ENCODE measurements around the gene DNAH14.

Gene DNAH14

GRCh38 chr1:225407755-225408154 lies 478.3 kb downstream of the DNAH14 start:
- TF ChIP-seq, protein P1, sequence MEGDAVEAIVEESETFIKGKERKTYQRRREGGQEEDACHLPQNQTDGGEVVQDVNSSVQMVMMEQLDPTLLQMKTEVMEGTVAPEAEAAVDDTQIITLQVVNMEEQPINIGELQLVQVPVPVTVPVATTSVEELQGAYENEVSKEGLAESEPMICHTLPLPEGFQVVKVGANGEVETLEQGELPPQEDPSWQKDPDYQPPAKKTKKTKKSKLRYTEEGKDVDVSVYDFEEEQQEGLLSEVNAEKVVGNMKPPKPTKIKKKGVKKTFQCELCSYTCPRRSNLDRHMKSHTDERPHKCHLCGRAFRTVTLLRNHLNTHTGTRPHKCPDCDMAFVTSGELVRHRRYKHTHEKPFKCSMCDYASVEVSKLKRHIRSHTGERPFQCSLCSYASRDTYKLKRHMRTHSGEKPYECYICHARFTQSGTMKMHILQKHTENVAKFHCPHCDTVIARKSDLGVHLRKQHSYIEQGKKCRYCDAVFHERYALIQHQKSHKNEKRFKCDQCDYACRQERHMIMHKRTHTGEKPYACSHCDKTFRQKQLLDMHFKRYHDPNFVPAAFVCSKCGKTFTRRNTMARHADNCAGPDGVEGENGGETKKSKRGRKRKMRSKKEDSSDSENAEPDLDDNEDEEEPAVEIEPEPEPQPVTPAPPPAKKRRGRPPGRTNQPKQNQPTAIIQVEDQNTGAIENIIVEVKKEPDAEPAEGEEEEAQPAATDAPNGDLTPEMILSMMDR (IDR thresholded peaks at IDR 0.05; ENCODE audit: borderline replicate concordance, insufficient read depth, low read depth, low read length), result no peak
- no peak overlapping the region for H3K4me3 ChIP-seq (ENCODE audit: low read depth, low read length)

DNA sequence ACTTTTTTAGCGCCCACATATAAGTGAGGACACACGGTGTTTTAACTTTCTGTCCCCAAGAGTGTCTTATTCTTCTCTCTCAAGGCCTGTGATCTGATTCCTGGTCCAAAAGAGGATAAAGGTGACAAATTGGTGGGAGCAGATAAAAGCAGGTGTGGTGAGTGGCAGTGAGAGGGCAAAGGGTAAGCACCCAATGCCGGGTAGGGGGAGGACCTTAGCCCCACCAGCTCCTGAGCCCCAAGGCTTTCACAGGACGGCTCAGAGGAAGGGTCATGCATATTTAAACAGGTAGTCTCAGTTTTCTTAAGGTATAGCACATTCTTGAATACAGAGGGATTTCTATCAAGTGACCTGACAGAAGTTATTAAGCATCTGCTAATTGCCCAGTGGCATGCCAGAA lies 478.8 kb downstream of the DNAH14 start:
- H3K4me3 ChIP-seq (ENCODE audit: low read depth, low read length), result no peak overlapping the region
- TF ChIP-seq, protein P1 (IDR thresholded peaks at IDR 0.05; ENCODE audit: borderline replicate concordance, insufficient read depth, low read depth, low read length), result no peak

- TF ChIP-seq, protein P1 (IDR thresholded peaks at IDR 0.05; ENCODE audit: borderline replicate concordance, insufficient read depth, low read depth, low read length), result no peak
- H3K4me3 ChIP-seq (ENCODE audit: low read depth, low read length), result no peak overlapping the region
Measured at GRCh38 chr1:225409051-225409450, 479.6 kb downstream of the DNAH14 start.

DNA sequence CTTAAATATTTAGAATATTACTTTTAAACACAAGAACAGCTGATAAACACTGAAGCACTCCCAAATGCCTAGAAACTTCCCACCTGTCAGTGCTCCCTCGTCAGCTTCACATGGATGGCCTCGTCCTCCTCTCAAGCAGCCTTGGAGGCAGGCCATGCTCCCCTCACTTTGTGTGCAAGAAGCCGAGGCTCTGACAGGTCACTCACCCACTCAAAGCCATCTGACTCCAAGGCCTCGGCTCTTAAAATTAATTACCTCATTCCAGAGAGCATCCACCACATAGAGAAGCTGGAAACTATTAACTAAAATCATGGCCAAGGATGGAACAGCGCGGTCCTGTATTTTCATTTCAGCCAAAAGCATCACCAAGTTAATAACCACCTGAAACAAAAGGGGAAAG lies 480.6 kb downstream of the DNAH14 start:
- TF ChIP-seq, protein P1 (IDR thresholded peaks at IDR 0.05; ENCODE audit: borderline replicate concordance, insufficient read depth, low read depth, low read length), result no peak
- no peak overlapping the region for H3K4me3 ChIP-seq (ENCODE audit: low read depth, low read length)

DNA sequence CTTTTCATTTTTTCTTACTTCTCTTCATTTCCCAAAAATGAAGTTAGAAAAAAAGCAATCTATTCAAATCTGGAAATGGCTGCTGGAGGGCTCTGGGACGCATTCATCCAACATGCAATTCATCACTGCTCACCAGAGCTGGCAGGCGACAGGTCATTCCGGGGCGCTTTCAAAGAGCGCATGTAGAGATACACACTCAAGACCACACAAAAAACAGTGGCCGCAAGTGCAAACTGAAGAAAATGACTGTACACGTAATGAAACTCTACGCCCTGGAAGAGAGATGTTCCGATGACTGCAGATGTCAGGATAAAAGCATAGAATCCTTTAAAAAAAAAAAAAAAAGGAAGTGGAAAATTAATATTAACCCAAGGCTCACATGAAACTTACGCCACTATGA lies 482.8 kb downstream of the DNAH14 start:
- H3K4me3 ChIP-seq (ENCODE audit: low read depth, low read length), result no peak overlapping the region
- TF ChIP-seq, protein P1 (IDR thresholded peaks at IDR 0.05; ENCODE audit: borderline replicate concordance, insufficient read depth, low read depth, low read length), result no peak

DNA sequence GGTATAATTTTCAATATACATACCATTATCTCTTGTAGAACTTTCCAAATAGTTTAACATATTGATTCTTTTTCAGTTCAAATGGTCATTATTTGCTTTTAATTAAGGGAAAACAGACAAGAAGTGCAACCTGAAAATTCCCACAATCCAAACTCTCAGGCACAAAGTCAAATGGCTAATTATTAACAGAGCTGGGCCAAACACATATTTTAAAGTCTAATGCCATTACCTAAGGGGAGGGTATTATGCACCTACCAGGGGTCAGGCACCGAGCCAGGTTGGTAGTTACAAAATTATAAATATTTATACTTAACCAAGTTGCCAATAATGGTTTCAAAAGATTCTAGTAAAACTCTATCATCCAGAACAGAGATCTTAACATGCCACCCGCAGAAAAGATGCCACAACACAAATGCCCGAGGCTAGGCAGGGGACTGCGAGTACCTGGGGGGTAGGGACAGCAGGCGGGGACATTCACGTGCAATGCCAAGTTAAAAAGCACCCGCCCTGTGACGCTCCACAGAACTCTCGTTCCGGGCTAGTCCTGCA lies 483.4 kb downstream of the DNAH14 start:
- no peak overlapping the region for H3K4me3 ChIP-seq (ENCODE audit: low read depth, low read length)
- TF ChIP-seq, protein P1 (IDR thresholded peaks at IDR 0.05; ENCODE audit: borderline replicate concordance, insufficient read depth, low read depth, low read length), result no peak

- no peak overlapping the region for H3K4me3 ChIP-seq (ENCODE audit: low read depth, low read length)
- TF ChIP-seq, protein P1 (IDR thresholded peaks at IDR 0.05; ENCODE audit: borderline replicate concordance, insufficient read depth, low read depth, low read length), result no peak
Measured at GRCh38 chr1:225413708-225414375, 484.4 kb downstream of the DNAH14 start.
